Tibial nerve (tissue), 4 donors: ENCODE results near the gene PTPRT. TPM values are rescaled to one million over a fixed set of nuclear protein-coding genes. Genes with fewer than 3 reads are reported as not detected.

Experiments
- DNase-seq, 2 donors: peaks; one replicate each; pipeline ENCODE4 v3.0.0-alpha.2; 2019; ENCODE audit warnings: low spot score in 2 of 2
- H3K27ac ChIP-seq, 4 donors: fragments of 200-600 bp; sonication (generic) in 3 of 4; one replicate each; pipeline ENCODE4 v1.5.1; 2017 to 2019; ENCODE audit warnings: mild to moderate bottlenecking in 1 of 4
- H3K27me3 ChIP-seq, 2 donors: fragments of 200-600 bp; sonication (generic) in 1 of 2; one replicate each; pipeline versions ENCODE4 v1.5.1 to v1.6.0; 2017 to 2019
- H3K36me3 ChIP-seq, 3 donors: fragments of 200-600 bp; sonication (generic); one replicate each; pipeline ENCODE4 v1.5.1; 2018 to 2019
- H3K4me1 ChIP-seq, 4 donors: fragments of 200-600 bp; sonication (generic) in 3 of 4; one replicate each; pipeline ENCODE4 v1.5.1; 2017 to 2019
- H3K4me3 ChIP-seq, 4 donors: fragments of 200-600 bp; sonication (generic) in 3 of 4; one replicate each; pipeline ENCODE4 v1.5.1; 2017 to 2019; ENCODE audit warnings: mild to moderate bottlenecking in 1 of 4, moderate library complexity in 1 of 4
- H3K9me3 ChIP-seq, 4 donors: fragments of 200-600 bp; sonication (generic) in 3 of 4; one replicate each; pipeline ENCODE4 v1.5.1; 2017 to 2019
- EP300 ChIP-seq, 2 donors: sonication (generic); formaldehyde crosslinking; IDR thresholded peaks; one replicate each; pipeline ENCODE4 v1.6.1; 2017; ENCODE audit warnings: antibody characterized with exemption in 2 of 2, mild to moderate bottlenecking in 1 of 2
- POLR2A ChIP-seq, 2 donors: fragments of 450-650 bp; IDR thresholded peaks; one replicate each; pipeline ENCODE4 v1.6.1; 2017; ENCODE audit warnings: antibody characterized with exemption in 2 of 2, mild to moderate bottlenecking in 2 of 2, moderate library complexity in 2 of 2
- WGBS, 2 donors: methylation state at CpG; one replicate each; pipeline ENCODE4 v1.1.5; 2018; 5-methylcytosine and 5-hydroxymethylcytosine counted together
- total RNA-seq, 4 donors: library from RNA; depleted of rRNA; stranded (reverse); fragments of >200 nt; gene quantifications; one replicate each; pipeline ENCODE4 v1.1.0, GENCODE V29; 2016
- TF ChIP-seq, protein P1 (sequence below), 5 experiments: fragments of 200-600 bp in 3 of 5; fragments of 450-650 bp in 2 of 5; sonication (generic) in 3 of 5; IDR thresholded peaks; one replicate each; pipeline ENCODE4 v1.5.1; 2016 to 2019; ENCODE audit warnings: antibody characterized with exemption in 5 of 5, mild to moderate bottlenecking in 3 of 5, moderate library complexity in 2 of 5

The PTPRT gene
- total RNA-seq, 4 donors from 2014 or later: under 0.01 TPM; not detected in 3

DNA sequence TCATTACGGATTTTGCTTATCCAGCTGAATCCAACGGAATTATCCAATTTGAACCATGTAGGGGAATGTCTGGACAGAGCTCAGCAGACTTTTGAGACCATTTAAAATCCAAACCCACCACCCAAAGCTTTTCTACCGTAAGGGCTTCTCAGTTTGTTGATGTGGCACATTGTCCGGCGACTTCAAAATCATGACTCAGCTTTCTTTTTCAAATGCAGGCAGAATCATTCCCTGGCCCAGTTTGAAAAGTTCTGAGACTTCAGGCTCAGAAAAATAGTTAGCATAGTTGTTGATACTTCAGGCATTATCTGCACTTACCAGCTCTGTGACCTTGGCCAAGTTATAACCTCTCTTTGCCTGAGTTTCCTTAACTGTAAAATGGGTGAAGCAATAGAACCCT lies 182.2 kb downstream of the PTPRT start:
- no peaks in the 10 kb centered on the region for H3K36me3 ChIP-seq
- no peak overlapping the region for H3K4me3 ChIP-seq
- H3K9me3 ChIP-seq: peaks cover 0 to 2% (median 0%) of the 10 kb centered on the region in 4 donors
- H3K27me3 ChIP-seq: no peaks in the 10 kb centered on the region
- 62 to 67% methylated on average over 5 of the region's 5 CpGs for WGBS, 2 donors
- no peak for TF ChIP-seq EP300 (IDR thresholded peaks at IDR 0.05)
- DNase-seq: no peak
- no peak overlapping the region for H3K27ac ChIP-seq
- H3K4me1 ChIP-seq: no peaks in the 10 kb centered on the region

DNA sequence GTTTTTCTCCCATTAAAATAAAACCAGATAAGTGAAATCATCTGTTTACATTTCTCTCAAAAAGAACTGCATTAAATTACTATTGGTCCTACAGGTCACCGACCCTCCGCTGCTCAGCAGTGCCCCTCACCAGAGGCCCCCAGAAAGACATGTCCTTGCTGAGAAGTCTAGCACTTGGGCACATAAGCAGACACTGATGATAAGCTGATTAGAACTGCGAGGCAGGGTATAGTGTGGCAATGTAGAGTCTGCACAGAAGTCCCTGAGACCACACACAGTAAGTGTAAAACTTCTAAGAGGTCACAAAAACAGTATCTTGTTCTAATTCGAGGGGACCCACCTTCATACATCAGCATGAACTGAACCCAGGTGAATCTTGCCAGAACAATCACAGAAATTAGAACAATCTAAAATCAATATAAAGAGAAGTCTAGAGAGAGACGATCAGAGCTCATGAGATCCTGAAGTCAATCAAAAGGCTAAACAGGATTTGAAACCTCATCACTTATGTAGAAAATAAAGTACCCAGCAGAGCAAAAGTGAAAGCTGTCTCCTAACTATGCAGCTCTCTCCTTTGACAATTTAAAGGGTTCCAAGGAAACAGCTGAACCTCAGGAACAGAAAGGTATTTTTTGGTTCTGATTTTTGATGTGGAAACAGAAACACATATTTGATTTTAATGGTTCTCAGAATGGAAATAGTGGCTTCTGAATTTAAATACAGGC lies 182.9 kb downstream of the PTPRT start:
- Histone ChIP-seq H3K4me1 (no peaks in the 10 kb centered on the region), H3K4me3 (no peak overlapping the region), H3K36me3 (no peaks in the 10 kb centered on the region), H3K27ac (no peak overlapping the region), H3K9me3 (peaks cover 0 to 2% (median 0%) of the 10 kb centered on the region in 4 donors), H3K27me3 (no peaks in the 10 kb centered on the region)
- no peak for DNase-seq
- WGBS, 2 donors: 66 to 68% methylated on average over 5 of the region's 5 CpGs
- TF ChIP-seq POLR2A (IDR thresholded peaks at IDR 0.05): no peak
- TF ChIP-seq, protein P1, sequence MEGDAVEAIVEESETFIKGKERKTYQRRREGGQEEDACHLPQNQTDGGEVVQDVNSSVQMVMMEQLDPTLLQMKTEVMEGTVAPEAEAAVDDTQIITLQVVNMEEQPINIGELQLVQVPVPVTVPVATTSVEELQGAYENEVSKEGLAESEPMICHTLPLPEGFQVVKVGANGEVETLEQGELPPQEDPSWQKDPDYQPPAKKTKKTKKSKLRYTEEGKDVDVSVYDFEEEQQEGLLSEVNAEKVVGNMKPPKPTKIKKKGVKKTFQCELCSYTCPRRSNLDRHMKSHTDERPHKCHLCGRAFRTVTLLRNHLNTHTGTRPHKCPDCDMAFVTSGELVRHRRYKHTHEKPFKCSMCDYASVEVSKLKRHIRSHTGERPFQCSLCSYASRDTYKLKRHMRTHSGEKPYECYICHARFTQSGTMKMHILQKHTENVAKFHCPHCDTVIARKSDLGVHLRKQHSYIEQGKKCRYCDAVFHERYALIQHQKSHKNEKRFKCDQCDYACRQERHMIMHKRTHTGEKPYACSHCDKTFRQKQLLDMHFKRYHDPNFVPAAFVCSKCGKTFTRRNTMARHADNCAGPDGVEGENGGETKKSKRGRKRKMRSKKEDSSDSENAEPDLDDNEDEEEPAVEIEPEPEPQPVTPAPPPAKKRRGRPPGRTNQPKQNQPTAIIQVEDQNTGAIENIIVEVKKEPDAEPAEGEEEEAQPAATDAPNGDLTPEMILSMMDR (IDR thresholded peaks at IDR 0.05): no peak
- no peak for TF ChIP-seq EP300 (IDR thresholded peaks at IDR 0.05)

DNA sequence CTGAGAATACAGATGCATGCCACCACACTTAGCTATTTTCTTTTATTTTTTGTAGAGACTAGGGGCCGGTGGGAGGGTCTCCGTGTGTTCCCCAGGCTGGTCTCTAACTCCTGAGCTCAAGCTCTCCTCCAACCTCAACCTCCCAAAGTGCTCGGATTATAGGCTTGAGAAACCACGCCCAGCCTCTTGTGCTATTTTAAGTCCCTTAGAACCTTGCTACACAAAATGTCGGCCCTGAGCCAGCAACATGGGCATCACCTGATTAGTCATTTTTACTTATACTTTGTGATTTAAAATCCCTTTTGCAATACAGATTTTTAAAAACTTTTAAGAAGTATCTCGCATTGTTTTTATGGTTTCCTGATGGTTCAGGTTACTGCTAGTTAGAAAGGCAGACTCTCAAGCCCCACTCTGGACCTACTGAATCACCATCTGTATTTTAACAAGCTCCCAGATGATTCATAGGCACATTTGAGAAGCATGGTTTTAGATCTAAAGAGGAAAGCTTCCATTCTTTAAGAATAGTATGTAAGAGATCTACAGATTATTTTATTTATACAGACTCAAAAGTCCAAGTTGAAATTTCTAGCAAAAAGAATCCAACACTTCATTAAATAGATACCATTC lies 186.3 kb downstream of the PTPRT start:
- H3K27ac ChIP-seq: no peak overlapping the region
- no peak overlapping the region for H3K4me3 ChIP-seq
- WGBS, 2 donors: 74 to 75% methylated on average over 6 of the region's 6 CpGs
- no peaks in the 10 kb centered on the region for H3K4me1 ChIP-seq
- no peaks in the 10 kb centered on the region for H3K36me3 ChIP-seq
- TF ChIP-seq EP300 (IDR thresholded peaks at IDR 0.05): no peak
- no peak for DNase-seq
- no peaks in the 10 kb centered on the region for H3K27me3 ChIP-seq
- H3K9me3 ChIP-seq: no peaks in the 10 kb centered on the region

DNA sequence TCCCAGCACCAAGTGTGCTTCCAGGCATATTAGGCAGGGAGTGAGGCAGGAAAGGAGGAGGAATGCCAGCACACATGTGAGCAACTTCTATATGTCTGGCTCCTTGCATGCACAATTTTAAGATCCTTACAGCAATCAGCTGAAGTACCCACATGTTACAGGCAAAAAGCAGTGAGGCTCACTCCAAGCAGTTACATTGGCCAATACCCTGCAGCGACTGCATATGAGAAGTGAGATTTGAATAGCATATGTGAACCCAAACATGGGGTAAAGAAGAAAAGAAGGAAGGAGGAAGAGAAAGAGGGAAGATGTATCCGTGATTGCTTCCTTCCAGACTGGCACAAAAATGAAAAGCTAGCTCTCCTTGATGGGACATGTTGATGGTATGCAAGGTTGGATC lies 193.6 kb downstream of the PTPRT start:
- no peak overlapping the region for H3K4me3 ChIP-seq
- no peaks in the 10 kb centered on the region for H3K27me3 ChIP-seq
- WGBS, 2 donors: 77 to 83% methylated on average over 2 of the region's 2 CpGs
- no peaks in the 10 kb centered on the region for H3K4me1 ChIP-seq
- H3K27ac ChIP-seq: no peak overlapping the region
- DNase-seq: no peak
- H3K36me3 ChIP-seq: no peaks in the 10 kb centered on the region
- H3K9me3 ChIP-seq: peaks cover 0 to 12% (median 0%) of the 10 kb centered on the region in 4 donors
- TF ChIP-seq, protein P1 (IDR thresholded peaks at IDR 0.05): no peak
- TF ChIP-seq POLR2A (IDR thresholded peaks at IDR 0.05): no peak
- TF ChIP-seq EP300 (IDR thresholded peaks at IDR 0.05): no peak

DNA sequence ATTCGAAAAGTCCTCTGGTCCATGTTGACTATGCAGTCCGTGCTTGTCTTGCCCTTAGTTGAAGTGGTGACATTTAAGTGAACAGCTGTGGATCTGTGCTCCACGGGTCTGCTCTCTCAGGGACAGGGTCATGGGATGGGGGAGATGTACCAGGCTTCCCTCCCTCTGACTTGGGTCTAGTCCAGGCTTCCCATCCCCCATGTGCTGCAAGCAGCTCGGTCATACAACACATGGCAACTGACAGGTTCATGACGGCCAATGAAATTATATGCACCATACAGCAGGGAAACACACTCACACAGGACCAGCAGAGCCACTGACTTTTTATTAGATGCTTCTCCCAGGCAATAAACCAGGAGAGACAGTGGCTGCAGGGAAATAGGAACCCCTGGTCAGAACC lies 201.4 kb downstream of the PTPRT start:
- no peaks in the 10 kb centered on the region for H3K36me3 ChIP-seq
- 71 to 85% methylated on average over 5 of the region's 5 CpGs for WGBS, 2 donors
- no peak for DNase-seq
- H3K9me3 ChIP-seq: no peaks in the 10 kb centered on the region
- H3K4me1 ChIP-seq: no peaks in the 10 kb centered on the region
- TF ChIP-seq EP300 (IDR thresholded peaks at IDR 0.05) (no peak), POLR2A (IDR thresholded peaks at IDR 0.05) (no peak)
- TF ChIP-seq, protein P1 (IDR thresholded peaks at IDR 0.05): no peak
- H3K27me3 ChIP-seq: no peaks in the 10 kb centered on the region
- no peak overlapping the region for H3K27ac ChIP-seq
- no peak overlapping the region for H3K4me3 ChIP-seq

DNA sequence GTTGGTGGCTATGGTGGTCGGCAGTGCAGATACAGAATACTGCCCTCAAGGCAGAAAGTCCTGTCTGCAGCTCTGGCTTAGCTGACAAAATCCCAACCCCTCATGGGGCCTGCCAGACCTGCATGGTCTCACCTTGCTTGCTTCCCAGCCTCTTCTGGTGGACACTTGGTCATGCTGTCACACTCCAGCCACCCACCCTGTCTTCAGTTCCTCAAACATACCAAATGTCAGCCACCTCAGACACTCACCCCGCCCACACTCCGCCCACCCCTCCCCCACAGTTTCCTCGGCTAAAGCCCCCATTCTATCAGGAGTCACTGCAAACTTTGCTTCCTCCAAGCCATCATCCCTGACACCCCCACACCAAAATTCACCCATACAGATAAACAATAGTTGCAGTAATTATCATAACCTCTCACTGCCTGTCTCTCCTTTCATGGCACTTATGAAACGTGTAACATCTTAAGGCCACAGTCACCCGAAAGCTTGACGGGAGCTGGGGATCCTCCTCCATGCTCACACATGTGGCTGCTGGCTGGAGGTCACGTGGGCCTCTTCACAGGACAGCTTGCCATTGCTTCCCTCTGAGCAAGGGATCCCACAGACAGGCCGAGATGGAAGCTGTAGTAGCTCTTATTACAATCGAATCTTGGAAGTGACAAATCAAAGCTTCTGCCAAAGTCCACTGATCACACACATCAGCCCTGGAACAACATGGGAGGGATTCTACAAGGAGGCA lies 202.2 kb downstream of the PTPRT start:
- no peaks in the 10 kb centered on the region for H3K4me1 ChIP-seq
- DNase-seq: no peak
- no peak overlapping the region for H3K4me3 ChIP-seq
- H3K27me3 ChIP-seq: no peaks in the 10 kb centered on the region
- no peak overlapping the region for H3K27ac ChIP-seq
- 73 to 83% methylated on average over 10 of the region's 10 CpGs for whole genome bisulfite sequencing, 2 donors
- no peaks in the 10 kb centered on the region for H3K36me3 ChIP-seq
- no peaks in the 10 kb centered on the region for H3K9me3 ChIP-seq
- TF ChIP-seq EP300 (IDR thresholded peaks at IDR 0.05) (no peak), POLR2A (IDR thresholded peaks at IDR 0.05) (no peak)
- TF ChIP-seq, protein P1 (IDR thresholded peaks at IDR 0.05): no peak
